ENCODE data around the gene HIVEP3.

The HIVEP3 gene

DNA sequence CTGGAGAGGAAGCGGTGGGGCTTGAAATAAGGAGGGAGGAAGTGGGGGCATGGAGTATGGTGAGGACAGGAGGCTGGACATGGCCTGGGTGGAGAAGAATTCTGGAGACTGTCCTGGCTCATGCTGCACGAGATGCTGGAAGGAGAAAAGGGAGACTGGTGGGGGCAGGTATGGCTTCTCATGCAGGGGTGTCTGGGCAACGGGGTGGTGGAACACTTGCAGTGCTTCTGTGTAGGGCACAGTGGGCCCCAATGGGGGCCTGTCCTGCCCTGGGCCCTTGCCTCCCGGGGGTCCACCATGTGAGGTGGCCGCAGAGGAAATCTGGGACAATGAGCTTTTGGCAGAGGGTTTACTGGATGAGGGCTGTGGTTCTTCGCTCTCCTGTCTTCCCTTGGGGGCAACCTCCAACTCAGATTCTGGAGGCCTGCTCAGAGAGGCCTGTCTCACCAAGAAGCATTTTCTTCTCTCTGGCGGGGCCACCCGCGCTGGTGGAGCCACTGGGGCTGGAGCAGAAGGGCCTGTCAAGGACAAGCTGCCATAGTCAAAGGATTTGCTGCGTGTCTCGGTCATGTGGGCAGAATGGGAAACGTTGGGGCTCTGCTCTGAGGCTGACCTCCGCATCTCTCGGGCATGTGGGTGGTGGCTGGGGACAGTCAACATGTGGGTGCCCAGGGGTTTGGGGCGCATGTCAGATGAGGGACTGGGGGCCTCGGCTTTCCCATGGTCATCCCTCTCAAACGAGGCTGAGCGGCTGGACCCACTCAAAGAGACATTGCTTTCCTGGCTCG, 337.3 kb downstream of the HIVEP3 start:
- Histone ChIP-seq H3K4me3 (ENCODE audit: extremely low read depth, insufficient read depth, low read length, poor library complexity, severe bottlenecking) (no peak overlapping the region), H3K4me1 (ENCODE audit: control insufficient read depth, insufficient read depth, low read length, poor library complexity, severe bottlenecking) (no peaks in the 10 kb centered on the region), H3K9me3 (ENCODE audit: control insufficient read depth, low read length) (no peaks in the 10 kb centered on the region), H3K36me3 (ENCODE audit: control insufficient read depth, insufficient read depth, low read length) (no peaks in the 10 kb centered on the region), H3K27ac (ENCODE audit: low read depth, low read length, severe bottlenecking) (no peak overlapping the region)
- 93 to 95% methylated on average over 14 to 18 of the region's 19 CpGs for WGBS, 2 experiments (ENCODE audit: insufficient coverage in 2 of 2)

DNA sequence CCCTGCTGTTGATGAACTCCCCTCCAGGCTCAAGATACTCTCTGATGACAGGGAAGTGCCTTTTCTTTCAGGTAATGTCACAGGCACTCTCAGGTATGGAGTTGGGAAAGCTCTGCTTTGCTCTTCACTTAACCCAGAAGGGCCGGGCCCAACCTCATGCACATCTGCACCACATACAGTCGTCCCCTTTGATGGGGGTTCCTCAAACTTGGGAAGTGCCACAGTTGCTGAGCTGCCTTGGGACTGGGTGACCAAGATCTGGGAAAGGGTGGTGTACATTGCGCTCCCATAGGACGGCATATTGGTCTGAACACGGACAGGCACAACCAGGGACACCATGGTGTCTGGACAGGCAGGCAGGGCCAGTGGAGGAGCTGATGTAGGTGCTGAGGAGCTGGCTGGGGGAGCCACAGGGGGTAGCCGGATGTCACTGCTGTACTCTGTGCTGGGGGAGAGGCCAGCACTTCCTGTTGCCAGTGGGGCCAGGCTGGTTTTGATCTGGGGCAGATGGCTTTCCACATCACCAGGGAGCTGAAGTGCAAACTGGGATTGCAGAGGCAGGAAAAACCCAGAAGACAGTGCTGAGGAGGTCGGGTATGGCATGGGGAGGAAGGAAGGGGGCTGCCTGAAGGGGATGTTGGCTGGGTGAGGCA, 338.1 kb downstream of the HIVEP3 start:
- 92 to 93% methylated on average over 5 of the region's 7 CpGs for WGBS, 2 experiments (ENCODE audit: insufficient coverage in 2 of 2)

DNA sequence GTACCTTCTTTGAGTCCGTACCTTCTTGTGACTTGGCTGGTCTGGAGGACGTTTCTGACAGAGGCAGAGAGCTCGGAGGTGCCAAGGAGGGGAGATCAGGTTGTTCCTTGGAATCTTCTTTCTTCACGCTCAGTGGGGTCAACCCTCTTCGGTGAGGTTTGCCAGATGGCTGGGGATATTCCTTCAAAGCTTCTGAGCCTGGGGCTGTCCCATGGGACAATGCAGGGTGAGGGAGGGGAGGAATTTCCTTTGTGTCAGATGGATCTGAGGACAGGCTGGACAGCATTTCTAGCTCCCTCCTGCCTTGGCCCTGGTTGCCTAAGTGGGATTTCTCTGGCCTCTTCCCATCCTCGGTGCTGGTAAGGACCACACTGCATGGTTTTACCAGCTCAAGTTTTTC, 338.7 kb downstream of the HIVEP3 start:
- Histone ChIP-seq H3K4me3 (ENCODE audit: extremely low read depth, insufficient read depth, low read length, poor library complexity, severe bottlenecking) (no peak overlapping the region), H3K9me3 (ENCODE audit: control insufficient read depth, low read length) (no peaks in the 10 kb centered on the region), H3K4me1 (ENCODE audit: control insufficient read depth, insufficient read depth, low read length, poor library complexity, severe bottlenecking) (no peaks in the 10 kb centered on the region), H3K36me3 (ENCODE audit: control insufficient read depth, insufficient read depth, low read length) (no peaks in the 10 kb centered on the region), H3K27ac (ENCODE audit: low read depth, low read length, severe bottlenecking) (no peak overlapping the region)
- WGBS, 2 experiments (ENCODE audit: insufficient coverage in 2 of 2), result 84 to 91% methylated on average over 3 to 5 of the region's 6 CpGs

More for the DNA sequence above, 338.1 kb downstream of the HIVEP3 start:
- Histone ChIP-seq H3K27ac (ENCODE audit: low read depth, low read length, severe bottlenecking) (no peak overlapping the region), H3K9me3 (ENCODE audit: control insufficient read depth, low read length) (no peaks in the 10 kb centered on the region), H3K36me3 (ENCODE audit: control insufficient read depth, insufficient read depth, low read length) (no peaks in the 10 kb centered on the region), H3K4me1 (ENCODE audit: control insufficient read depth, insufficient read depth, low read length, poor library complexity, severe bottlenecking) (no peaks in the 10 kb centered on the region), H3K4me3 (ENCODE audit: extremely low read depth, insufficient read depth, low read length, poor library complexity, severe bottlenecking) (no peak overlapping the region)

DNA sequence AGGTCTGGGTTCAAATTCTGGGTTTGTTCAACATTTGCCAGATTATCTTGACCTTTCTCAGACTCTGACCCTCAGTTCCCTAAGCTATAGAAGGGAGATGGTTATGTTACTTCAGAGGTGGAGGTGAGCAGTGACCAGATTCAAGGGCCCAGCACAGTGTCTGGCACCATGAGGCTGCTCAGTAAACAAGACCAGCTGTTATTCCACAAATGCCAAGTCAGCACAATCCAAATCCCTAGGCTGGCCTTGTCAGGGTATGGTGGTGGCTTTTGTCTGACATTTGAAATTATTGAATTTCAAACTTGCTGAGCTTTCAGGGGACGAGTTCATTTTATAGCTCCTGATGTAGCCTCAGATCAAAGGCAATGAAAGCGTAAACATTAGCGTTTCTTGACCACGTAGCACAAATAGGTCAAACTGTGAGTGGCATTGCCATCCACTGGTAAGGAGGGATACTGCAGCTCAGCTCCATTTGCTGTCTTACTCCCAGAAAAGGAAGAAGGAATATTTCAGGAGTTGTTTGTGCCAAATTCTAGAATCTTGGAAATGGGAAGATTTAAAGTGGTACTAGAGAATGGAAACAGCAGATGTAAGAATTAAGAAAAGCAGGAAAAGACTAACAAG, 339.9 kb downstream of the HIVEP3 start:
- H3K27ac ChIP-seq (ENCODE audit: low read depth, low read length, severe bottlenecking), result no peak overlapping the region
- H3K36me3 ChIP-seq (ENCODE audit: control insufficient read depth, insufficient read depth, low read length), result no peaks in the 10 kb centered on the region
- H3K4me1 ChIP-seq (ENCODE audit: control insufficient read depth, insufficient read depth, low read length, poor library complexity, severe bottlenecking), result no peaks in the 10 kb centered on the region
- no peaks in the 10 kb centered on the region for H3K9me3 ChIP-seq (ENCODE audit: control insufficient read depth, low read length)
- 39 to 43% methylated on average over 4 of the region's 4 CpGs for WGBS, 2 experiments (ENCODE audit: insufficient coverage in 2 of 2)
- no peak overlapping the region for H3K4me3 ChIP-seq (ENCODE audit: extremely low read depth, insufficient read depth, low read length, poor library complexity, severe bottlenecking)

DNA sequence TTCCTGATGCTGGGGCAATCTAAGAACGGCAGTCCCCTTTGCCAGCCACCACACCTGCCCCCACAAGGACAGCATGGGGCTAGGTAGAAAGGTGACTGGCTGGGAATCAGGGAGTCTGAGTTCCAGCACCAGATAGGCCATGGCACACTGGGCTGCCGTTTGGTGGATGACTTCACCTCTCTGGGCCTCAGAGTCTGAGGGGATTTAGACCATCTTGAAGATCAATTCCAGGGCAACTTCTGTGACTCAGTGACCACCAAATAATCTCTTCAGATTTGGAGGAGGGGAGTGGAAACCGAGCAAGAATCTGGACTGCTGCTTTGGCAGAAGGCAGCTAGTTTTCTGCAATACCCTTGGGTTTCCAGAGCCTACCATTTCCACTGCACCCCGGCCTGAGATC, 342.1 kb downstream of the HIVEP3 start:
- Histone ChIP-seq H3K4me3 (ENCODE audit: extremely low read depth, insufficient read depth, low read length, poor library complexity, severe bottlenecking) (no peak overlapping the region), H3K9me3 (ENCODE audit: control insufficient read depth, low read length) (no peaks in the 10 kb centered on the region), H3K36me3 (ENCODE audit: control insufficient read depth, insufficient read depth, low read length) (no peaks in the 10 kb centered on the region), H3K27ac (ENCODE audit: low read depth, low read length, severe bottlenecking) (no peak overlapping the region), H3K4me1 (ENCODE audit: control insufficient read depth, insufficient read depth, low read length, poor library complexity, severe bottlenecking) (no peaks in the 10 kb centered on the region)
- WGBS, 2 experiments (ENCODE audit: insufficient coverage in 2 of 2), result 69 to 82% methylated on average over 3 to 4 of the region's 4 CpGs

DNA sequence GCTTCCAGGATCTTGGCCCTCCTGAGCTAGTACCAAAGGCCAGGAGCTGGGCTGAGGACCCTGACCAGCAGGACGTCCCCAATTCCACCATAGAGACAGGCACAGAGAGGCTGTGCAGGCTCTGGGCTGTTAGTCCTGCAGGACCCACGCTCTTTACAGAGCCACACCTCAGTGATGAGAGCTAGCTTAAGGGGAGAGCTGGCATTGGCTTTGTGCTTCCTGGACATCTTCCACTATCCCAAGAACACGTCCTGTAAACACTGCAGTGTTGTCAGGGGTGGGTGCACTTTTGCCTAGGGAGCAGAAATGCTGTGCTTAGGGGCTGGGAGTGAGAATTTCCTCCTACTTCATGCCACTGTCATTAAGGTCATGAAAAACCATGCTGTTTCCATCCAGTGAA, 342.5 kb downstream of the HIVEP3 start:
- Histone ChIP-seq H3K36me3 (ENCODE audit: control insufficient read depth, insufficient read depth, low read length) (no peaks in the 10 kb centered on the region), H3K27ac (ENCODE audit: low read depth, low read length, severe bottlenecking) (no peak overlapping the region), H3K4me1 (ENCODE audit: control insufficient read depth, insufficient read depth, low read length, poor library complexity, severe bottlenecking) (no peaks in the 10 kb centered on the region), H3K4me3 (ENCODE audit: extremely low read depth, insufficient read depth, low read length, poor library complexity, severe bottlenecking) (no peak overlapping the region), H3K9me3 (ENCODE audit: control insufficient read depth, low read length) (no peaks in the 10 kb centered on the region)
- WGBS, 2 experiments (ENCODE audit: insufficient coverage in 2 of 2), result 50 to 81% methylated on average over 2 of the region's 3 CpGs

DNA sequence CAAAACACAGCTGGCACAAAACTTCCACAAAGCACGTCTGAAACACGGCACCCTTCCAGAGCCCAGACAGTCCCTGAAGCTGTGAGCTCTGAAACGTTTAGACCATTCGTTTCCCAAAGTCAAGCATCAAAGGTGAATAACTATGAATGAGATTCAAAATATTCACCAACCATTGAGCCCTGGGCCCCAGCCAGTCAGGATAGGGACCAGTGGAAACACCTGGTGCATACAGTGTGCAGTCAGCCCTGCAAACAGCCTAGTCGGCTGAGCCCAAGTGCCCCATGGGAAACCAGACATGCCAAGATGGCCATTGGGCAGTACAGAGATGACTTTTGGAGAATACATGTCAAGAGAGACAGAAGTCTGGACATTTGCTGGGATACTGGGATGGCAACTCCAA, 343.9 kb downstream of the HIVEP3 start:
- Histone ChIP-seq H3K36me3 (ENCODE audit: control insufficient read depth, insufficient read depth, low read length) (no peaks in the 10 kb centered on the region), H3K4me3 (ENCODE audit: extremely low read depth, insufficient read depth, low read length, poor library complexity, severe bottlenecking) (no peak overlapping the region), H3K9me3 (ENCODE audit: control insufficient read depth, low read length) (no peaks in the 10 kb centered on the region), H3K27ac (ENCODE audit: low read depth, low read length, severe bottlenecking) (no peak overlapping the region), H3K4me1 (ENCODE audit: control insufficient read depth, insufficient read depth, low read length, poor library complexity, severe bottlenecking) (no peaks in the 10 kb centered on the region)
- 77 to 93% methylated on average over 4 to 5 of the region's 5 CpGs for WGBS, 2 experiments (ENCODE audit: insufficient coverage in 2 of 2)

DNA sequence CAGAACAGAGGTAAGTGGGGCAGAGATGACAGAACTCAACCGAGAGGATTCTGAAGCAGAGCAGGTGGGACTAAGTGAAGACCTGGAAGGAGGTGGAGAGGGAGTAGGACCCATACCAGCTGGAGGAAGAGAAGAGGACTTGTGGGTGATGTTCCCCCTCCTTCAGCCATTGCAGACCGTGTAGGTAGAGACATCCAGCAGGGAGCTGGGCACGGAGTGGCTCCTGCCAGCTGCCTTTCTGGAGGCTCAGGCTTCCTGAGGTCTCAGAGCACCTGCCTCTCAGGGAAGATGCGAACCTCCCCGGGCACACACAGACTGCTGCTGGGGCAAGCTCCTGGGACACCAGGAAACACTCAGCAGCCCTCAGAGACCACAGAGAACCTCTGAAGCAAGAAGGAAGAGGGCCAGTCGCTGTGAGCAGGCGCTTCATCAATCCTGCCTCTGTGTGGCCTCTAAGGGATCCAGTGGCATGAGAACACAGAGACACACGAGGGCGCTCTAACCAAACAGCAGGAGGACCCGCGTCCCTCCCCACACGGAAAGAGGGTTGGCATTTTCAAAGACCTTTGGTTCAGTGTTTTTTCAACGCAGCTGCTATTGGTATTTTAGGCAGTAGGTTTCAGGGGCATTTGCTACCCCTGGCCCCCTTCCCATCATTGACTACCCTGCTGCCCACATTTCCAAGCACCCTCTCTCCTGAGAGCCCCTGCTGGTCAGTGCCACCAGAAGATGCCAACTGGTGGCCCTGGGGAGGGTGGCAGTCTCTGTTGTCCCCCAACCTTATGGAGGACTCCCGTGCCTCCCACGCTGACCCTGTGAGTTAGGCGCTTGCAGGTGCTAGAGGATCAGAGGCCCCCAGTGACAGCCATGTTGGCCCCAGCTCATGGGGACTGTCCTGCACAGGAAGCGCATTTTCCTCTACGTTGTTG, 344.7 kb downstream of the HIVEP3 start:
- WGBS, 2 experiments (ENCODE audit: insufficient coverage in 2 of 2), result 35 to 37% methylated on average over 12 to 16 of the region's 18 CpGs
- no peak overlapping the region for H3K27ac ChIP-seq (ENCODE audit: low read depth, low read length, severe bottlenecking)
- no peaks in the 10 kb centered on the region for H3K9me3 ChIP-seq (ENCODE audit: control insufficient read depth, low read length)

DNA sequence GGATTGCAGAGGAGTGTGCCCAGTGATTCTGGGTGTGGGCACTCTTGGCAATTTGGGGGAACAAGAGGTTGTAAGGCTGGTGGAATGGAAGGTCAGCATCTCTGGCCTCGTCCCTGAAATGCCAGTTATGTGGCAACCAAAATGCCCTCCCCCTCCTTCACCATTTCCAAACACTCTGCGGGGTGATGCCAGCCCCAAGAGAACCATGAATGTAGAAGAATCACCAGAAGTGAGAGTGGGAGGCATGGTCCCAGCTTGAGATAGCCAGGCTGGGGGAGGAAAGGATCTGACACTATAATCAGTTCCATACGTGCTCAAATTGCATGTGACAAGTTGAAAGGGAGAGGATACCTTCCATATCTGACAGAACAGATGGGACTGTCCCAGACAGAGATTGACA, 345.5 kb downstream of the HIVEP3 start:
- Histone ChIP-seq H3K36me3 (ENCODE audit: control insufficient read depth, insufficient read depth, low read length) (no peaks in the 10 kb centered on the region), H3K4me3 (ENCODE audit: extremely low read depth, insufficient read depth, low read length, poor library complexity, severe bottlenecking) (no peak overlapping the region), H3K27ac (ENCODE audit: low read depth, low read length, severe bottlenecking) (no peak overlapping the region), H3K9me3 (ENCODE audit: control insufficient read depth, low read length) (no peaks in the 10 kb centered on the region), H3K4me1 (ENCODE audit: control insufficient read depth, insufficient read depth, low read length, poor library complexity, severe bottlenecking) (no peaks in the 10 kb centered on the region)
- WGBS, 2 experiments (ENCODE audit: insufficient coverage in 2 of 2), result 100% methylated on average over 1 of the region's 3 CpGs

More for the DNA sequence above, 344.7 kb downstream of the HIVEP3 start:
- Histone ChIP-seq H3K4me1 (ENCODE audit: control insufficient read depth, insufficient read depth, low read length, poor library complexity, severe bottlenecking) (no peaks in the 10 kb centered on the region), H3K36me3 (ENCODE audit: control insufficient read depth, insufficient read depth, low read length) (no peaks in the 10 kb centered on the region), H3K4me3 (ENCODE audit: extremely low read depth, insufficient read depth, low read length, poor library complexity, severe bottlenecking) (no peak overlapping the region)

DNA sequence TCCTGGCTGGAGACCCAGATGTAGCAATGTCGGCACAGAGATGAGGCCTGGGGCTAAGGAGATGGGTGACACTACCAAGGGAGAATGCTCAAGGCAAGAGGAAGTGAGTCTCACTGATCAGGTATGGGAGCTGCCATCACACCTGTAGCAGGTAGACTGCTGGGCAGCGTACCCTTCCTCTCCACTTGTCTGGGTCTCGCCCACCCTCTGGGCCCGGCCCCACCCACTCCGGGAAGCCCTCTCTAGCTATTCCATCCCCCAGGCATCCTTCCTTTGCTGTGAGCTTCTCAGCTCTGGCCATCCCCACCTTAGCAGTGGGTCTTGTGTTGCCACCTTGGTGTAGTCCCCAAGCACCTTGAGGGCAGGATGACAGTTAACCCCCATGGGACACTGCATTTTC, 346.5 kb downstream of the HIVEP3 start:
- H3K36me3 ChIP-seq (ENCODE audit: control insufficient read depth, insufficient read depth, low read length), result no peaks in the 10 kb centered on the region
- H3K27ac ChIP-seq (ENCODE audit: low read depth, low read length, severe bottlenecking), result no peak overlapping the region
- no peaks in the 10 kb centered on the region for H3K9me3 ChIP-seq (ENCODE audit: control insufficient read depth, low read length)
- no peaks in the 10 kb centered on the region for H3K4me1 ChIP-seq (ENCODE audit: control insufficient read depth, insufficient read depth, low read length, poor library complexity, severe bottlenecking)
- H3K4me3 ChIP-seq (ENCODE audit: extremely low read depth, insufficient read depth, low read length, poor library complexity, severe bottlenecking), result no peak overlapping the region
- WGBS, 2 experiments (ENCODE audit: insufficient coverage in 2 of 2), result 91 to 97% methylated on average over 3 to 4 of the region's 5 CpGs
